Stimulated activated CD8-positive, alpha-beta memory T cell treated with anti-CD3 and anti-CD28 coated beads, Interleukin-4, amount 100 ng/mL, for 1 hour (primary cell): ENCODE results near the gene OR10H2.
"Not testable (repeated sequence)": the region's sequence is repeated elsewhere in the genome, so short reads cannot be mapped to it uniquely, and the experiment has no call there.

Experiments used
- DNase-seq, 2 donors: peaks; one replicate each; pipeline ENCODE4 v3.0.0-alpha.2; 2020; ENCODE audit warnings: low read depth in 2 of 2, low spot score in 1 of 2

The OR10H2 gene

GRCh38 chr19:15727724-15728123 is at the start of gene OR10H2:
OR10H2 (plus strand) TSS chr19:15728024; CDS start chr19:15728044, 20 bp downstream.
- no peak for DNase-seq

GRCh38 chr19:15679089-15679488 is 48.7 kb upstream of the OR10H2 start:
- no peak for DNase-seq

- DNase-seq: not testable (repeated sequence)
These were observed 48.0 kb upstream of the OR10H2 start for GRCh38 chr19:15679865-15680264.

GRCh38 chr19:15680478-15681322 is 47.1 kb upstream of the OR10H2 start:
- no peak for DNase-seq

GRCh38 chr19:15683411-15683810 is 44.4 kb upstream of the OR10H2 start:
- no peak for DNase-seq

GRCh38 chr19:15684828-15685227 is 43.0 kb upstream of the OR10H2 start:
- DNase-seq: no peak

- no peak for DNase-seq
These were observed 31.1 kb upstream of the OR10H2 start for GRCh38 chr19:15696654-15697194.

GRCh38 chr19:15701757-15702533 is 25.9 kb upstream of the OR10H2 start:
- DNase-seq: no peak

- peak in 1 of 2 donors; percentile 11 for DNase-seq
These were observed 25.3 kb upstream of the OR10H2 start for GRCh38 chr19:15702534-15702930.

GRCh38 chr19:15714638-15715037 is 13.2 kb upstream of the OR10H2 start:
- no peak for DNase-seq

- no peak for DNase-seq
These were observed 12.2 kb upstream of the OR10H2 start for GRCh38 chr19:15715642-15716041.

- DNase-seq: no peak
These were observed 10.0 kb upstream of the OR10H2 start for GRCh38 chr19:15717809-15718208.

- DNase-seq: no peak
These were observed 6.6 kb upstream of the OR10H2 start for GRCh38 chr19:15721268-15721667.

- no peak for DNase-seq
These were observed 4.9 kb upstream of the OR10H2 start for GRCh38 chr19:15722956-15723355.

GRCh38 chr19:15730538-15730937 is 2.7 kb downstream of the OR10H2 start:
- DNase-seq: no peak

- DNase-seq: no peak
These were observed 4.6 kb downstream of the OR10H2 start for GRCh38 chr19:15732388-15732787.

- DNase-seq: no peak
These were observed 6.1 kb downstream of the OR10H2 start for GRCh38 chr19:15733895-15734294.

GRCh38 chr19:15737722-15738121 is 9.9 kb downstream of the OR10H2 start, which contains the start of gene OR10H3:
OR10H3 (plus strand) TSS chr19:15737985; CDS start chr19:15741393, 3,408 bp downstream.
- DNase-seq: no peak

GRCh38 chr19:15740785-15741184 is 13.0 kb downstream of the OR10H2 start:
- no peak for DNase-seq

GRCh38 chr19:15748239-15748638 is 20.4 kb downstream of the OR10H2 start:
- no peak for DNase-seq

- no peak for DNase-seq
These were observed 30.6 kb downstream of the OR10H2 start for GRCh38 chr19:15758379-15758778.
